SKM-1 treated with dmso at 0.1 percent for 144 hours (cell line): Measurements from ENCODE around the gene JAKMIP1.

ENCODE experiments used
- DNase-seq: peaks from one replicate; lab custom pipeline; 2025; ENCODE audit not compliant: unreplicated experiment; lab: John Stamatoyannopoulos, UW

JAKMIP1 gene

DNA sequence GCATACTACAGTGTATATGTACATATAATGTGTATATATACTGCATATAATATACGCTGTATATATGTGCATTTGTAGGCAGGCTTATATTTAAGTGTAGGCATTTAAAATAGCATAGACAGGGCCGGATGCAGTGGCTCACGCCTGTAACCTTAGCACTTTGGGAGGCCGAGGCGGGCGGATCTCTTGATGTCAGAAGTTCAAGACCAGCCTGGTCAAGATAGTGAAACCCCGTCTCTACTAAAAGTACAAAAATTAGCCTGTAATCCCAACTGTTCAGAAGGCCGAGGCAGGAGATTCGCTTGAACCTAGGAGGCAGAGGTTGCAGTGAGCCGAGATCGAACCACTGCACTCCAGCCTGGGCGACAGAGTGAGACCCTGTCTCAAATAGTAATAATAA is 78.4 kb downstream of the JAKMIP1 start:
- DNase-seq: no peak

GRCh38 chr4:6121276-6121850 is 79.0 kb downstream of the JAKMIP1 start:
- DNase-seq: no peak

DNA sequence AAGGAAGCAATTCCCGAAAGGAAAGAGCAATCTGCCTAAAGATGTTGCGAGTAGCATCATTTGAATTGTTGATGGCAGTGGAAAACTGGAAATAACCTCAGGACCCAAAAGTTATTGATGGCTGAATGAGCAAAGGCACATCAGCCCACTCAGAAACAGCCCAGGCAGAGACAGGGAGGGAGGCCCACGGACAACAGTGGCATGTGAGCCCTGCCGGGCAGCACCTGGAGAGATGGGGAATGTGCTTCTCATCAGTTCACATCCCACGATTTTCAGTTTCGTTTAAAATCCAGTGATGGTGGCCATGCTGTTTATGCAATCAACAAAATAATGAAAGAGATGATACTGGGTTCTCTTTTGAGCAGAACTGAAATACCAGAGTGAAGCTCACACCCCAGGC is 80.0 kb downstream of the JAKMIP1 start:
- DNase-seq: no peak

GRCh38 chr4:6119507-6120020 is 80.8 kb downstream of the JAKMIP1 start:
- DNase-seq: no peak

- DNase-seq: no peak
These were observed 82.1 kb downstream of the JAKMIP1 start for GRCh38 chr4:6118201-6118600.

DNA sequence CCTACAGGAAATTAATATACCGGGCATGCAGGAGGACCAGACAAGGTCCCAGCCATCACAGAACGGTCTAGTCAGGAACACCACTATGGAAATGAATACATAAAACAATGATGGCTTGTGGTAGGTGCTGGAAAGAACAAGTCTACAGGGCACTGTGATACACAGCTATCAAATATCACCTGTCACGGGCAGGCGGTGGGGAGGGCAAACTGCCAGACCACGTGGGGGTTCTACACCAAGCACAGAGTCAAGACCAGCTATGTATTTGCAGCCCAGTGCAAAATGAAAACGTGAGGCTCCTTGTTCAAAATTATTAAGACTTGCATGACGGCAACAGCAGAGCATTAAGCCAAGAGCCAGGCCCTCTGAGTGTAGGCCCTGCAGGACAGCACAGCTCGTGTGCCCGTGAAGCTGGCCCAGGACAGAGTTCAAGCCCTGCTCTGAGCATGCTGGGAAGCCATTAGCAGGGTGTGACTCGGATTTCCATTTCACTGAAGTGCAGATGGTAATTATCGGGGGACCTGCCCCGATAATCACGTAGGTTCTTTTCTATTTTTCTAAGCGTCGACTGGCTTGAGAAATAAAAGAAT is 83.6 kb downstream of the JAKMIP1 start:
- no peak for DNase-seq

DNA sequence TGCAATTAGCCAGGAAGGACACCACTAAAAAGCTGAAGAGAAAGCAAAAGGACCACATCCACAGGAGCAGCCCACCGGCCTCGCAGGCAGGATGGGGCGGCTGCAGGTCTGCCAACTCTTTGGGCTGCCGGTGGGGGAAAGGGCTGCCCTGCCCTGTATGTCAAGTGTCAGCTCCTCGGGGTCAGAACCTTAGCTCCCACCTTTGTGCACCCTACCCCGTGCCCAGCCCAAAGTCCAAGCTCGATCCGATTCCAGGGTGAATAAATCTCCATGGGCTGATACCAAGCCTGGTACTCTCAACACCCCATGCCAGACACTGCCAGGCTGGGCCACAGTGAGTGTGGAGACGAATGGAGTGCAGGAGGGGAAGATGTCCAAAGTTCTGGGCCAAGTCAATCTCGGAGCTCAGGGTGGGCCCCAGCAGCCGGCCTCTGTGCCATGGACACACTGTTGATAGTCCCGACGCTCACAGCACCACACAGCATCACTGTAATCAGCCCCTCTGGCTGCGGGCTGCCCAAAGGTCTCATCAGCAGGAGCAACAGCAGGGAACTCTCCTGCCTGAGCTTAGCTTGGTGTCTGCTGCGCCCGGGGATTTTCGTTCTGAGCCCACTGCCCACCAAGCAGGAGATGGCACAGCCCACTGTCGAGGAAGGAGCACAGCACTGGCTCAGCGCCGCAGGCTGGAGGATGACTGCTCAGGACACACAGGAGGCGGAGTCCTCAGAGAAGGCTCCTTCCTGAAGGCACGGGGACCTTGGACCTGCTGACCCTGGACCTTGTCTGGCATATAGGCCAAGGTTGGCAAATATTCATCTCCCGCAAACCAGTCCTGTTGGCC is 84.4 kb downstream of the JAKMIP1 start:
- no peak for DNase-seq

DNA sequence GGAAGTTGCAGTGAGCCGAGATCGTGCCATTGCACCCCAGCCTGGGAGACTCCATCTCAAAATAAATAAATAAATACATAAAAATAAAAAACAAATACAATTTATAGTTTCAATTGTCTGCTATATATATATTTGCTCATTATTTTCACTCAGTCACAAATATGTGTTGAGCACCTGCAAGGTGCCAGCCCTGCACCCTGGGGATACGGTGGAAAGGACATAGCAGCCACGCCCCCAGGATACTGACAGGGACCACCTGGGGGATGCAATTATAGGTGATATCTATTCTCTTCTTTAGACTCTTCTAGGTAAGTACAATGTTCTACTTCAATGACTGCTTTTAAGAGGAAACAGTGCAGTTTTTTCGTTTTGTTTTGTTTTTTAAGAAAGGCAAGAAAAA is 85.0 kb downstream of the JAKMIP1 start:
- no peak for DNase-seq

GRCh38 chr4:6114601-6115000 is 85.7 kb downstream of the JAKMIP1 start:
- DNase-seq: no peak

GRCh38 chr4:6114181-6114580 is 86.2 kb downstream of the JAKMIP1 start:
- no peak for DNase-seq

GRCh38 chr4:6113641-6114040 is 86.7 kb downstream of the JAKMIP1 start:
- no peak for DNase-seq

GRCh38 chr4:6112606-6113290 is 87.6 kb downstream of the JAKMIP1 start:
- DNase-seq: no peak

GRCh38 chr4:6111354-6111960 is 88.9 kb downstream of the JAKMIP1 start:
- no peak for DNase-seq

- no peak for DNase-seq
These were observed 89.5 kb downstream of the JAKMIP1 start for GRCh38 chr4:6110681-6111353.

- DNase-seq: no peak
These were observed 90.3 kb downstream of the JAKMIP1 start for GRCh38 chr4:6109842-6110560.

- DNase-seq: no peak
These were observed 92.5 kb downstream of the JAKMIP1 start for GRCh38 chr4:6107886-6108285.

GRCh38 chr4:6107114-6107791 is 93.1 kb downstream of the JAKMIP1 start:
- no peak for DNase-seq

- DNase-seq: no peak
These were observed 94.2 kb downstream of the JAKMIP1 start for GRCh38 chr4:6106156-6106555.

- no peak for DNase-seq
These were observed 94.9 kb downstream of the JAKMIP1 start for GRCh38 chr4:6105311-6105911.
